ENCODE measurements around the gene TFAM.

GRCh38 chr10:58382489-58382995, 2.7 kb upstream of the TFAM start:
- TF ChIP-seq POLR2A (IDR thresholded peaks at IDR 0.05) = no peak
- TF ChIP-seq, protein P1, sequence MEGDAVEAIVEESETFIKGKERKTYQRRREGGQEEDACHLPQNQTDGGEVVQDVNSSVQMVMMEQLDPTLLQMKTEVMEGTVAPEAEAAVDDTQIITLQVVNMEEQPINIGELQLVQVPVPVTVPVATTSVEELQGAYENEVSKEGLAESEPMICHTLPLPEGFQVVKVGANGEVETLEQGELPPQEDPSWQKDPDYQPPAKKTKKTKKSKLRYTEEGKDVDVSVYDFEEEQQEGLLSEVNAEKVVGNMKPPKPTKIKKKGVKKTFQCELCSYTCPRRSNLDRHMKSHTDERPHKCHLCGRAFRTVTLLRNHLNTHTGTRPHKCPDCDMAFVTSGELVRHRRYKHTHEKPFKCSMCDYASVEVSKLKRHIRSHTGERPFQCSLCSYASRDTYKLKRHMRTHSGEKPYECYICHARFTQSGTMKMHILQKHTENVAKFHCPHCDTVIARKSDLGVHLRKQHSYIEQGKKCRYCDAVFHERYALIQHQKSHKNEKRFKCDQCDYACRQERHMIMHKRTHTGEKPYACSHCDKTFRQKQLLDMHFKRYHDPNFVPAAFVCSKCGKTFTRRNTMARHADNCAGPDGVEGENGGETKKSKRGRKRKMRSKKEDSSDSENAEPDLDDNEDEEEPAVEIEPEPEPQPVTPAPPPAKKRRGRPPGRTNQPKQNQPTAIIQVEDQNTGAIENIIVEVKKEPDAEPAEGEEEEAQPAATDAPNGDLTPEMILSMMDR (IDR thresholded peaks at IDR 0.05) = no peak
